Stimulated activated CD8-positive, alpha-beta memory T cell treated with anti-CD3 and anti-CD28 coated beads, Interleukin-12 subunit alpha, Interleukin-12 subunit beta, amount 100 ng/mL, for 24 hours (primary cell): ENCODE data around the gene NUAK2.

Experiments
- DNase-seq: peaks from one replicate; pipeline ENCODE4 v3.0.0-alpha.2; 2020; ENCODE audit errors: extremely low read depth

Gene NUAK2

GRCh38 chr1:205319081-205320018 lies 2.2 kb downstream of the NUAK2 start:
- DNase-seq, result no peak

- DNase-seq, result no peak
Observed at GRCh38 chr1:205318231-205318991, 3.1 kb downstream of the NUAK2 start.

- no peak for DNase-seq
Observed at GRCh38 chr1:205317311-205317917, 4.1 kb downstream of the NUAK2 start.

GRCh38 chr1:205316161-205316566 lies 5.4 kb downstream of the NUAK2 start:
- DNase-seq, result no peak

DNA sequence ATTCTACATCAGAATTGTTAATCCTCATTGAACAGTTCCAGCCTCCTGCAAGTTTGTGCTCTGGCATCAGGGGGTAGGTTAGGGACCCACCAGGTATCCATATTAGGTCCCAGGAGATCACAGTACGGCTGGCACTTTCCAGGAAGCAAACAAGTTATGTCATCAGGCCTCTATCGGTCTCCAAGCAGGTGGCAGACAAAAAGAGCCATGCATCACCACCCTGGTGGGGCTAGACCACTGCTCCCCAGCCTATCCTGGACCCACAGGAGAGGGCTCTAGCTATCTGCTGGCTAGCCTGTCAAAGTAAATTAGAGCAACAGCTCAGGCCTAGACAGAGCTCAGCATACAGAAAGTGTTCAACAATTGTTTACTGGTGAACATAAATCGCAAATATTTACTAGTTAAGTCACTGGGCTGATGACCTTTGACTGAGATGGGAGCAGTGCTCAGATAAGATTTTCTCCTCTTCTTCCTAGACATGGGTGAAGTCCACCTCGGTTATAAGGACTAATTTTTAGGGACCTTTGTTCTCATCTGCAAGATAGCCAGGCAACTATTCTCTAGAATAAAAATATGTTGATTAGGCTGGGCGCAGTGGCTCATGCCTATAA lies 6.4 kb downstream of the NUAK2 start:
- DNase-seq, result no peak

DNA sequence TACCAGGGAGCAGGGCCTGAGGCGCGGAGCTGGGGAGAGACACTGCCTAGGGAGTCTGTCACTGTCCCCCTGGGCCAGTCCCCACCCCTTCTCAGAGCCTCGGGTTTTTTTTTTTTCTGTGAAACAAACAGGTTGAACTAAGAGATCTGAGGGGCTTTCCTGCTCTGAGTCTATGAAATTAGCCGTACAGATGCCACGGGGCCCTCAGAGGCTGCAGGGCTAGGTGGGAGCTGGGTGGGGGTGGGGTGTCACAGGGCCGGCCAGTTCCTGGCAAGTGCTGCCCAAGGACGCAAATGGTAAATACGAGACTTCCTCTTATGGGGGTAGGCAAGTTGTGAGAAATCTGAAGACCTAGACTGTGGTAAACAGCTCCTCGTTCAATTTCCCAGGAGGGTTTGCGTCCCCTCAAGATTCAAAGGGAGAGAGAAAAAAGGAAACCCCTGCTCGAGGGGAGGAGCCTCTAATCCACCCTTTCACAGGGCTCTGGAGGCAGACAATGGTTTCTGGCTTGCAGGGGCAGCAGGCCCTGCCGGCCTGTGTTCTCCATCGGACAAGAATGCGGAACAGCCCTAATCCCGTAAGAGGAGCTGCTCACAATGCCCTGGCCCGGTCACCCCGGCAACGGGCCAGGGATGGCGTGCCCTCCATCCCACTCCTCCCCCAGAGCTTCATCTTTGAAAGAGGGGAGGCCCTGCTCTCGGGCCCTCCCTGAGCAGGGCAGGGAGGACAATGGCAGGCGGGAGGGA lies 7.8 kb downstream of the NUAK2 start:
- no peak for DNase-seq

DNA sequence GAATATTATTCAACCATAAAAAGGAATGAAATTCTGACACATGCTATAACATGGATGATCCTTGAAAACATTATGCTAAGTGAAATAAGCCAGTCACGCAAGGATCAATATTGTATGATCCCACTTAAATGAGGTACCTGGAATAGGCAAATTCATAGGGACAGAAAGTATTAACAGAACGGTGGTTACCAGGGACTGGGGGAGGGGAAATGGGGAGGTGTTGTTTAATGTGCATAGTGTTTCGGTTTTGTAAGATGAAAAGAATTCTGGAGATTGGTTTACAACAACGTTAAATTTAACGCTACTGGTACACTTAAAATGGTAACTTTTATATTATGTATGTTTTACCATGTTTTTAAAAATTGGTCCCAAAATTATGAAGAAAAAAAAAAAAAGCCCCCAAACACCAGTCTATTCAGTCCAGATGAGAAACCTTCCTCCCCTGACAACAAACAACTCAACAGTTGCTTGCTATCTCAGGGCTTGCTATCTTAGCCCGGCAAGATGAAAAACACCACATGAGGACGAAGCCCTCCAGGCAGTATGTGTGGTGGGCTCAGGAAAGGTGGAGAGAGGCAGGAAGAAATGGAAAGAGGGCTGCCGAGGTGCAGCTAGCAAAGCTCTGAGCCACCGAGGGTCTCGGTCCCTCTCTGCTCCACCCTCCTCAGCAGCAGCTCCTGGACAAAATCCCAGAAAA lies 8.5 kb downstream of the NUAK2 start:
- no peak for DNase-seq

- no peak for DNase-seq
Observed at GRCh38 chr1:205310976-205311704, 10.4 kb downstream of the NUAK2 start.

GRCh38 chr1:205309741-205310140 lies 11.8 kb downstream of the NUAK2 start:
- no peak for DNase-seq

DNA sequence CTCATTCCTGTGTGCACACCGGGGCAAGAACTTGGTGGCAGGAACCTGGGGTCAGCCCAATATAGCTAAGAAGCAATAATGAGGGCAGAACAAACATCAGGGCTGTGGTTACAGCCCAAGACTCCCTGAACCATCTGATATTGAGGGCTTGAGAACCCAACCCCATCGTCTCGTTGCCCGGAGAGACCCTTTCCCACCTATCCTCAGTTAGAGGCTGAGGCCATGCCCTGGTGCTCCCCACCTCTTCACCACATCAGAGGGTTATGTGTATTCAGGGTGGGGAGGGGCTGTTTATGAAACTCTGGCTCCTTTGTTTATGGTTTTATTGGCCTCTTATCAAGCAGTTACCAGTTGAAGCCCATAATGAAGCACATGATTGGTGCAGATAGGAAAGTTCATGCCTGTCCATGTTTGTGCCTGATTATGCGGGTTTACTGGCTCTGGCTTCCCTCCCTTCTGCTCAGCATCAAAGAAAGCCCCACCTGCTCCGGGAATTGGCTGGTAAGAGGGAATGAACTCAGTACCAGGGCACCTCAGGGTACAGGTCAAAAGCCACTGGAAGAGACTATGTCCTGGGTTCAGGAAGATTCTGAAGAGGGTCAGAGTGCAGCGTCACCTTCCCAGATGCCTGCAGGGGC lies 14.5 kb downstream of the NUAK2 start:
- no peak for DNase-seq

- no peak for DNase-seq
Observed at GRCh38 chr1:205304695-205305070, 16.9 kb downstream of the NUAK2 start.

- DNase-seq, result no peak
Observed at GRCh38 chr1:205304046-205304694, 17.4 kb downstream of the NUAK2 start.

- DNase-seq, result no peak
Observed at GRCh38 chr1:205303247-205303888, 18.2 kb downstream of the NUAK2 start.

- DNase-seq, result no peak
Observed at GRCh38 chr1:205301842-205302588, 19.5 kb downstream of the NUAK2 start.

DNA sequence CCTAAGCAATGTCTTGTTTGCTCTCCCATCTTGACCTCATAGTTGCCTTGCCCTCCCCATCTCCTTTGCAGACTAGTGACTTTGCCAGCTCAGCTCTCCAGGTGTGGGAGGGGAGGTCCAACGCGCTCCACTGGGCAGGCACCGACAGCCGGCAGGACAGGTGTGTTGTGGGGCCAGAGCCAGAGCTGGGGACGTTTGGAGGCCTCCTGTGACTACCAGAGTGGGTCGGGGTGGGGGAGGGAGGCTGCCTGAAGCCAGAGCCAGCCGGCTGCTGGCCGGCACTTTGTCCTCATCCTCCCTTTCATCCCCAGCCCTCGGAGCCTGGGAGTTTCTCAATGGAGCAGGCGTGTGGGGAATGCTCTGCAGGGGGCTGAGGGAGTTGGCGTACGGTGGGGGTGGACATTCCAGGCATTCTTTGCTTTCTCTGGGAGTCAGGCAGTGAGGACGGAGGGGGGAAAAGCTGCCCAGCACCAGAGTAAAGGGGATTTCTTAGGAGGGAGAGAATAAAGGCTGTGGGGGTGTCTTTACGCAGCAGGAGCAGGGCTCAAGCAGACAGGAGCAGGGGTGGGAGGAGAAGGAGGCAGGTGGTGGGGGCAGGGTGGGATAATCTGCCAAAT lies 20.2 kb downstream of the NUAK2 start:
- no peak for DNase-seq

- DNase-seq, result no peak
Observed at GRCh38 chr1:205300149-205300548, 21.4 kb downstream of the NUAK2 start.
